Endodermal cell (in vitro differentiated cells): Measurements from ENCODE around the gene HRH1. TPM values are rescaled to one million over a fixed set of nuclear protein-coding genes. Genes with fewer than 3 reads are reported as not detected.

Experiments
- DNase-seq: peaks from one replicate; pipeline ENCODE4 v3.0.0-alpha.2; 2017
- H3K27ac ChIP-seq: 2 replicates; pipeline ENCODE4 v1.5.1; 2013; ENCODE audit warnings: mild to moderate bottlenecking, low read depth, low read length, moderate library complexity
- H3K27me3 ChIP-seq: 2 replicates; pipeline ENCODE4 v1.6.1; 2013; ENCODE audit warnings: mild to moderate bottlenecking, low read length, moderate library complexity; ENCODE audit not compliant: insufficient read depth, control insufficient read depth, poor library complexity, severe bottlenecking
- H3K36me3 ChIP-seq: 2 replicates; pipeline ENCODE4 v1.7.0; 2013; ENCODE audit warnings: mild to moderate bottlenecking, low read length, moderate library complexity; ENCODE audit not compliant: control insufficient read depth, insufficient read depth
- H3K4me1 ChIP-seq: one replicate; pipeline ENCODE4 v1.7.0; 2013; ENCODE audit warnings: low read length; ENCODE audit not compliant: control insufficient read depth, insufficient read depth
- H3K4me3 ChIP-seq: 2 replicates; pipeline ENCODE4 v1.5.1; 2013; ENCODE audit warnings: mild to moderate bottlenecking, low read length, moderate library complexity
- H3K9ac ChIP-seq: 2 replicates; pipeline ENCODE4 v1.6.1; 2013; ENCODE audit warnings: mild to moderate bottlenecking, low read length, moderate library complexity; ENCODE audit not compliant: poor library complexity, severe bottlenecking; ENCODE audit errors: extremely low read depth
- H3K9me3 ChIP-seq: 2 replicates; pipeline ENCODE4 v1.6.1; 2013; ENCODE audit warnings: mild to moderate bottlenecking, low read length, moderate library complexity; ENCODE audit not compliant: control insufficient read depth
- H3K27ac Mint-ChIP-seq: 2 replicates; pipeline ENCODE4 v1.8.0; 2020; ENCODE audit warnings: mixed read lengths
- H3K27me3 Mint-ChIP-seq: 2 replicates; pipeline ENCODE4 v1.8.0; 2021; ENCODE audit warnings: mild to moderate bottlenecking, mixed read lengths; ENCODE audit not compliant: insufficient read depth
- H3K36me3 Mint-ChIP-seq: 2 replicates; pipeline ENCODE4 v1.8.0; 2020; ENCODE audit warnings: low read depth, mixed read lengths
- H3K4me1 Mint-ChIP-seq: 2 replicates; pipeline ENCODE4 v1.8.0; 2020; ENCODE audit warnings: mixed read lengths
- H3K4me3 Mint-ChIP-seq: 2 replicates; pipeline ENCODE4 v1.8.0; 2020; ENCODE audit warnings: mild to moderate bottlenecking, moderate library complexity, mixed read lengths
- H3K9me3 Mint-ChIP-seq: 2 replicates; pipeline ENCODE4 v1.8.0; 2020; ENCODE audit warnings: mild to moderate bottlenecking, mixed read lengths
- CTCF ChIP-seq: fragments of 200-600 bp; sonication (generic); conservative IDR thresholded peaks from 2 replicates; pipeline ENCODE4 v1.5.0; 2021; ENCODE audit warnings: antibody characterized with exemption, mild to moderate bottlenecking
- WGBS, 2 experiments: methylation state at CpG; one replicate each; pipeline versions ENCODE4 v1.1.5 to v1.1.7; 2013; ENCODE audit warnings: missing lambda C conversion rate in 2 of 2, mixed read lengths in 1 of 2; ENCODE audit not compliant: insufficient coverage in 1 of 2, insufficient read length in 1 of 2; 5-methylcytosine and 5-hydroxymethylcytosine counted together
- total RNA-seq, 2 donors: library from RNA; stranded (reverse); fragmentation: NEBNext Ultra II Directional in 1 of 2; extraction: Animal tissue kit (Norgen Biotek cat#: 25700) in 1 of 2; gene quantifications; 2 replicates in 1 of 2; 3 replicates in 1 of 2; pipeline ENCODE4 v1.2.1, GENCODE V29; 2021

HRH1 gene
- total RNA-seq, 2 donors from 2014 or later, result 0.13 TPM; not detected in 1

- H3K27ac Mint-ChIP-seq, result no peak overlapping the region
- H3K4me3 Mint-ChIP-seq, result no peak overlapping the region
- no peak overlapping the region for H3K4me3 ChIP-seq
These were observed 135.6 kb downstream of the HRH1 start for GRCh38 chr3:11289864-11290263.

GRCh38 chr3:11290743-11291680 is 136.7 kb downstream of the HRH1 start:
- DNase-seq, result no peak
- H3K27me3 Mint-ChIP-seq, result no peaks in the 10 kb centered on the region
- TF ChIP-seq CTCF, result no peak
- peaks cover 7% of the 10 kb centered on the region for H3K36me3 Mint-ChIP-seq
- 89 to 94% methylated on average over 6 to 11 of the region's 11 CpGs for WGBS, 2 experiments
- no peak overlapping the region for H3K27ac ChIP-seq
- H3K27me3 ChIP-seq, result no peaks in the 10 kb centered on the region
- peaks cover 7% of the 10 kb centered on the region for H3K36me3 ChIP-seq
- H3K4me3 ChIP-seq, result no peak overlapping the region
- H3K4me1 Mint-ChIP-seq, result no peaks in the 10 kb centered on the region
- peak overlapping the region; percentile 4 for H3K9ac ChIP-seq
- H3K9me3 Mint-ChIP-seq, result no peaks in the 10 kb centered on the region
- no peaks in the 10 kb centered on the region for H3K9me3 ChIP-seq
- no peak overlapping the region for H3K27ac Mint-ChIP-seq
- H3K4me1 ChIP-seq, result no peaks in the 10 kb centered on the region
- H3K4me3 Mint-ChIP-seq, result no peak overlapping the region

More at GRCh38 chr3:11289864-11290263, 135.6 kb downstream of the HRH1 start:
- Mint-ChIP-seq H3K9me3 (no peaks in the 10 kb centered on the region), H3K36me3 (peaks cover 7% of the 10 kb centered on the region), H3K27me3 (no peaks in the 10 kb centered on the region), H3K4me1 (no peaks in the 10 kb centered on the region)
- Histone ChIP-seq H3K9ac (no peak overlapping the region), H3K36me3 (peaks cover 7% of the 10 kb centered on the region), H3K27me3 (no peaks in the 10 kb centered on the region), H3K9me3 (no peaks in the 10 kb centered on the region), H3K27ac (no peak overlapping the region), H3K4me1 (no peaks in the 10 kb centered on the region)
- 98 to 100% methylated on average over 3 of the region's 3 CpGs for WGBS, 2 experiments
- no peak for DNase-seq
- TF ChIP-seq CTCF, result no peak

GRCh38 chr3:11291808-11292207 is 137.5 kb downstream of the HRH1 start:
- Mint-ChIP-seq H3K36me3 (peaks cover 7% of the 10 kb centered on the region), H3K4me1 (no peaks in the 10 kb centered on the region), H3K27ac (no peak overlapping the region), H3K27me3 (no peaks in the 10 kb centered on the region), H3K9me3 (no peaks in the 10 kb centered on the region), H3K4me3 (no peak overlapping the region)
- Histone ChIP-seq H3K4me1 (no peaks in the 10 kb centered on the region), H3K9me3 (no peaks in the 10 kb centered on the region), H3K27ac (no peak overlapping the region), H3K4me3 (no peak overlapping the region), H3K36me3 (peaks cover 7% of the 10 kb centered on the region), H3K27me3 (no peaks in the 10 kb centered on the region), H3K9ac (no peak overlapping the region)
- DNase-seq, result no peak
- TF ChIP-seq CTCF, result no peak
- WGBS, 2 experiments, result 91 to 98% methylated on average over 4 to 5 of the region's 5 CpGs
